Astrocyte of the hippocampus (primary cell): Measurements from ENCODE around the gene IL1R1.

Experiments used
- DNase-seq: peaks from one replicate; pipeline ENCODE4 v3.0.0; 2011; ENCODE audit warnings: low read depth, low spot score

IL1R1 gene

DNA sequence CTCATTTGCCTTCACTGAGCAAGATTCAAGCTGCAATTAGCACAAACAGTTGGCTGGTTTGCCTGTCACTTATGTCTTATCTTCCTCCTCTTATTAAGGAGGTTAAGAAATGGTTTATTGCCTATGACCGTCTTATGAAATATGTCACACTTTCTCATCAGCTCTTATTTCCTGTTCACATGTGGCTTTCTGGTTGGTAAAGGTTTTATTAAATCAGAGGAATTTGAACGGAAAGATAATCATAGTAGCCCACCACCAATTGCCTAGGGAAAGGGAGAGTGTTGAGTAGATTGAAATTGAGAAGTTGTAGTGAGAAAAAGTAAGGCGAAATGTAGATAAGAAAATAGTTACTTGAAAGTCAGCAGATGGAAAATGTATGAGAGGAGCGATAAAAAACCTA, 4.2 kb upstream of the IL1R1 start:
- DNase-seq, result no peak

DNA sequence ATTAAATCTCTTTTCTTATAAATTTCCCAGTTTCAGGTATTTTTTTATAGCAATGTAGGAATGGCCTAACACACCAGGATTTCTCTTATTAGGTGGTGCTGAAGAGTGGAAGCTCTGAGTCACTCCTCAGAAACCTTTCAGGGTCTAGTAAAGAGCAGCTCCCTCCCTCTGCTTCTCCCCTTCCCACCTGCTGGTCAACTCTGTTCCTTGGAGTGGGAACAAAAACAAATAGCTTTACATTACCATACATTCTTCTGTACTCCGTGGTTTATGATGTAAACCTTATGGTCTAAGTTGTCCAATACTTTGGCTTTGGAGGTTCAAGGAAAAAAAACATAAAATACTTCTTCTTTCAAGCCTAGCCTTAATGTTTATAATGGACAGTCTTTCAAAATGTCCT, 2.7 kb upstream of the IL1R1 start:
- no peak for DNase-seq

DNA sequence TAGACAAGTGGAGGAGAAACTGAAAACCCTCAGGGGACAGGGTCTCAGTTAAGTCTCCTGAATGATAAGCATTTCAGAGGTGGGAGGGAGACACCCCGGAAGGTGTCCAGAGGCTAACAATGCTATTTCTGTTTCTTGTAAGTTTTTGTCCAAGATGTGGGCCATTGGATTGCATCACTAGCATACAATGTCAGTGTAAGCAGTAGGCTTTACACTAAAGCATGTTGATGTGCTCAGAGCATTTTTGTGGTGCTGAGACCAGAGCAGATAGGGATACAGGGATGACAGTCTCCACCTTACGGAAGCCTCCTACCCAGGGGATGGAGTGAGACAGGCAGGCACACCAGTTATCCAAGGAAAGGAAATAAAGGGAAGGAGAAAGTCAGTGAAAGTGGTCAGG, 2.2 kb upstream of the IL1R1 start:
- DNase-seq, result no peak

DNA sequence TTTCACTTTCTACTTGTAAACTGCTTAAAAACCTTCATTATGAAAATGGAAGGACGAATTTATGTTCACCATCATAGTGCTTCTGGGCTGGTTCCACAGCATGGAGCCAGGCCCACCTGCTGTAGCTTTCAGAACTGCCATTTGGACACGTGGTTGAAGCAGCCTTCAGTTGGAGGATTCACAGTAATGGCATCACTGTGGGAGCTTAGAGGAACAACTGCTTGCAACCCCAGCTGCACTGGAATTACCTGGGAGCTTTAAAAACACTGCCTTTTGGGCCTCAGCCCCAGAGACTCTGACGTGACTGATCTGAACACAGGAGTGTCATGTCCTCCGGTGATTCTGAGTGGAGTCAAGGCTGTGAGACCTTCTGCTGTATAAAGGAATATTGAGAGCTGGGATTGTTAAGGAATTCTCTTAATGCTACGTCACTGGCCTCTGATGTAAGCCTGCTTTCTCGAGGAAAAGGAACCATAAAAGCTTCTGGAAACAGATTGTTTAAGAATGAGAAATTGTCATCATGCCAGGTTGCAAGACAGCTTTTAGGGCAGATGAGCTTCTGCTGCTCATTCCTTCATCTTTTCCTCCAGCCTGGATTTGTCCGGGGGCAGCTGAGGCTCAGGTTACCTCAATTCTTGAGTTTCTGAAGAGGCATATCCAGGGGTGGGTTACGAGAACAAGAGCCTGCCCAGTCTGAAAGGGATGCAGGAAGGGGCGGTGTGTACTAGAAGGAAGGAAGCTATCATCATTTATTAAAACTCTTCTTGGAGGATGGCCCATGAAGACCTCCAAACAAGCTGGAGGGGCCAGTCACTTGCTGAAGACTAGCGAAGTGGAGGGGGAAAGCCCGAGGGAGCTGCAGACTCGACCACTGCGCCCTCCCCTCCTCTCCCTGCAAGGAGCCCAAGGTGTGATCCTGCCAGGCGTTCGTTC, 1.3 kb upstream of the IL1R1 start:
- peak; percentile 45 for DNase-seq

DNA sequence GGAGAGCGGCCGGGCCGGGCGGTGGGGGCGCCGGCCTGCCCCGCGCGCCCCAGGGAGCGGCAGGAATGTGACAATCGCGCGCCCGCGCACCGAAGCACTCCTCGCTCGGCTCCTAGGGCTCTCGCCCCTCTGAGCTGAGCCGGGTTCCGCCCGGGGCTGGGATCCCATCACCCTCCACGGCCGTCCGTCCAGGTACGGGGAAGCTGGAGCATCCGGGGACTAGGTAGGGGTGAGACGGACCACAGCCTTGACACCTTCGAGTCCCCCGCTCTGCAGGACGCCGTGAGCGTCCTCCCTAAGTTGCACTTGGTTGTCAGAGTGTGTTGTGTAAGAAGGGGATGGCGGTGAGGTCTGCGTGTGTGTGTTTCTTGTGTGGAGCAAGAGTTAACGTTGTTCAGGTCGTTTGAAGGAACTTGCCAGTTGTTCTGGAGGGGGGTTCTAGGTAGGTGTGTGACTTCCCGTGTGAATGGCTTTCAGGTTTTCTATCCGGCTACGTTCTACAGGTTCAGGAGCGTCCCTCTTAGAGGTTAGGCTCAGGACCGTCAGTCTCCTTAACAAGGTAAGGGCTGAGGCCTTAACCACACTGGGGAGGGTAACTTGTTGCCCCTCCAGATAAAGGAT, 393 bp downstream of the IL1R1 start:
- no peak for DNase-seq

DNA sequence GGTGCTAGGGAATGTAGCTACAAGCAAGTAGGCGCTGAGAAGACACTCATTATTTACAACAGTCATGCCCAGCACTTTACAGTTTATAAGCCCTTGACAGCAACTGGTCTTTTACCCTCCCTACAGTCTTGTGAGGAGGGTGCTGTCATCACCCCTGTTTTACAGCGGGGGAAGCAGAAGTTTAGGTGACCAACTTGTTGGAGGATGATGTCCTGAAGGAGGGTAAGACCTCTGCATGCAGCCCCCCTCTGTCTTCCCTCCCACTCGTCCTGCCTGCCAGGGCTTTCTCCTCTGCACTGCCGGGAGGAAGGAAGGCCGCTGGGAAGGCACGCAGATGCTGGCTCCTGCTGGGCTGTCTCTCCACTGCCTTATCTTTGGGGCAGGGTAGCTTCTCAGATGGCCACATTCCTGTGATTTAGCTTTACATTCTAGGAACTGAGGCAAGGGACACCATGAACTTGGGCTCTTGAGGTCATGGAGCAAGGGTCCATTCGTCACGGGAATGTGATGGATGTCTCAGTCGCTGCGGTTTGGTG, 972 bp downstream of the IL1R1 start:
- DNase-seq, result peak; percentile 50

DNA sequence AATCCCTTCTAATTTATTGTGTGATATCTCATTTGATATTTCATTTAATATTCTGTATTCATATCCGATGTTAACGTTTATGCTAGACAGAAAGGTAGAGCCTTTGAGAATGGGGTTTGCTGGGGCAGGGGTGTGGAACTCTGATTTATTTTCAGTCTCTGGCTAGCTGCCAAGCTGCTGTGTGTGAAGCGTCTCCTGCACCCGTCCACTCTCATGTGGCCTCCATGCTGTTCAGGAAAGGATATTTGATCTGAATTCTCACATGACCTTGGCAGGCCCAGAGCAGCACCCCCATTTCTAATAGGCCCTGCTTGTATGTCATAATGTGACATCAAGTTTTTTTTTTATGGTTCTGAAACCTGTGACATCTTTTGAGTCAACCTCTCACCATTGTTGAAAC, 1.6 kb downstream of the IL1R1 start:
- no peak for DNase-seq

DNA sequence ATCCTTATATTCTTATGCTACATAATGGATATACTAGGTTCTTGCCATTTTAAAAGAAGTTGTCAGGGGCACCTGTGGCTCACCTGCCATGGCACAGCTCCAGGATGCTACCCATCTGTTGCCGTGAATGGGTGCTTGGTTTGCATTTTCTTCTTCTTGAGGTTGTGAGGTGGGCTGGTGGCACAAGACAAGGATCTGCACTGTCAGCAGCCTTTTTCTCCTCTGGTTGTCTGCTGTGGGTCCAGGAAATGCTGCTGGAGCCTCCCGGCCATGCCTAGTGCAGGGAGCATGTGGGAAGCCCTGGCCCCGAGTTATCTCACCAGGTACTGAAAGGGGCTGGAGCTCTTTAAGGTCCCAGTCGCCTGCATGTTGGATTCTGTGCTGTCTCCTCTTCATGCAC, 2.6 kb downstream of the IL1R1 start:
- DNase-seq, result no peak

DNA sequence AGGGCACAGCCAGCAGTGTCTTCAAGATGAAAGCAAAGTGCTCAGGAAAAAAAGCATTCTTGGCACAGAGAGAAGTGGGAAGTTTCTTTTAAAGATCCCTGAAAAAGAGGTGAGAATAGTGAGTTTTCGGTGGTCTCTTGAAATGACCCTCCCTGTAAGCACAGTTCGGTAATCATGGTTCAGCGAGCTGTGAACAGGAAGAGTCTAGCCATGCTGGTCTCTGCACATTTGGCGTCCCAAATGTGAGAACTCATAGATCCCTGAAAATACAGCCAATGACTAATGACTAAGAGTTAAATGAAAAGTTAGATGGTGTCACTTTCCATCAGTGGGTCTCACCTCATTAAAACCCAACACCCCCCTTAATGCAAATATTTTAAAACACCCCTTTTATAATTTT, 3.4 kb downstream of the IL1R1 start:
- DNase-seq, result no peak

DNA sequence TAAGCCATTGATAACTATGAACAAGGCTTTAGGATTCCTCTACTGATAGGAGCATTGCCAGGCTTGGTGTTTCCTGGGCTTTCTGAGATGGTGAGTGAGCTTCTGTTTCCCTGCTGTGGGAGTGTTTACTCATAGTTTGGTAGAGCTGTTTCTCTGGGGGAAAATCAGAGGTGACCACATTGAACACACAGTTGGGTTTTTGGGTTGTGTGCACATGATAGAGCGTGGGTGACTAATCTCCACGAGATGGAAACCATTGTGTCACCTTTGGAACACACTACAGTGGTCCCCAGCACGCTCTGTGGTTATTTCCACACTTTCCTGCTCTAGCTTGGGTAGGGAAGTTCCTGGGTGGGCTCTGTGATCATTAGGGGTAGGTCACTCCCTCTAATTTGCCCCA, 5.4 kb downstream of the IL1R1 start:
- peak; percentile 54 for DNase-seq

DNA sequence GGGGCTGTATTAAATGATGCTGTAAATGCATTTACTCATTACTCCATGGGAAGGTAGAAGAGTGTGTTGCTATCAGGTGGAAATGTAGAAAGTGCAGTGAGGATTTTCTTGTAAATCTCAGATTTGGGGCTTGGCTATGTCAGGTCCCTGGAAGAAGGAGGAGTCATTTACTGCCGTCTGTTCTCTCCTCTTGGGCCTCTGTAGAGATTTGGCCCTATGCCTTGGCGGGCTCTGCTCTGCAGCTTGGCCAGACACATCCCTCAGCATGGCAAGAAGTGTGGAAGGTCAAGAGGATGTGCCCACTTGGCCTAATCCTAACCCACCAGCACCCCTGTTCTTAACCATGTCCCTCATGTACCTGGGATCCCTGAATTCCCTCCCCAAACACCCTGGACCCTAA, 6.7 kb downstream of the IL1R1 start:
- no peak for DNase-seq

DNA sequence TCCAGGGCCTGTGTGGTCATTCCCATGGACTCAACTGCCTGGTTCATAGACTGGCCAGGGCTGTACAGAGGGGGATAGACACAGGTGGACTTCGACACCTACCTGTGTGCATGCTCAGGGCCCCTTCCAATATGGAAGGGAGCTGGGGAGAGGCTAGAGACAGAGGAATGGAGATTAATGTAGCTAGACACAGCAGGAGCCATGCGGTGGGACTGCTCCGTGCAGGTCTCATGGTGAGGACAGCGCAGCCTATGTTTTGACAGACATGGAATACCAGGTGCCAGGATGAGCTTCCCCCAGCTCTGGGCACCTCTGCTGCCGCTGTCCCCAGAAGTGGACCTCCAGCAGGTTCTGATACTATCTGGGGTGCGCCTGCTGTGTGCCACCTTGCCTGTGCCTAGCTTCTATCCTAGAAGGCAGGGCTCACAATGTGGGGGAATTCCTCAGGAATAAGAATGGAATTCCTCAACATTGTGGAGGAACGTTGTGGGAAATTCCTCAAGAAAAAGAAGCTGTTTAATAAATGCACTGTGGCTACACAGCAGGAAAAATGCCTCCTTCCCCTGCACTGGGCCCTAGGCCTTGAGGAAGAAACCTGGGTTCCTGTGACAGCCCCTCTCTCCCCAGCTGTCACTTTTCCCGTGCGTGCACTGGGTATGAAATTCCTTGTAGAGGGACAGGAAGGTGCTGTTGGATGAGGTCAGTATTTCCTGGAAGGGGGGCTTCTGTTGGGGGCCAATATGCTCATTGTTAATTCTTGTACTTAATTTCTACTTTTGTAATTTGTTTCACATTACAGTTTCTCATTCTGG, 7.3 kb downstream of the IL1R1 start:
- DNase-seq, result peak; percentile 68

DNA sequence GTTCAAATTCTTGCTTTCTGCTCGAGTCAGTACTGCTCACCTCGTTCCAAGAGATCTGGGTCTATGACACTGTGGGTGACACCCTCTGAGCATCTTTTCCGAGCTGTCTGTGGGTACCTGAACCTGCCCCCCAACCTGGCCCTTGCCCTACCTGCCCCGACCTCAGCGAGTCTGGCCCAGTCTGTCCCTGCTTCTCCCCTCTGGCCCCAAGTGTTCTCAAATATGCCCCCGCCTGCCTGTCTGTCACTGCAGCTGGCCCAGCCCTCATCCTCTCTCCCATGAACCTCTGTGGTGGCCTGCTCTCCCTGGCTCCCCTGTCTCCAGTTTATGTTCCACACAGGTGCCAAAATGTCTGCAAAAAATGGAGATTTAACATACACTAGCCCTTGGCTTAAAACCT, 11.8 kb downstream of the IL1R1 start:
- no peak for DNase-seq

DNA sequence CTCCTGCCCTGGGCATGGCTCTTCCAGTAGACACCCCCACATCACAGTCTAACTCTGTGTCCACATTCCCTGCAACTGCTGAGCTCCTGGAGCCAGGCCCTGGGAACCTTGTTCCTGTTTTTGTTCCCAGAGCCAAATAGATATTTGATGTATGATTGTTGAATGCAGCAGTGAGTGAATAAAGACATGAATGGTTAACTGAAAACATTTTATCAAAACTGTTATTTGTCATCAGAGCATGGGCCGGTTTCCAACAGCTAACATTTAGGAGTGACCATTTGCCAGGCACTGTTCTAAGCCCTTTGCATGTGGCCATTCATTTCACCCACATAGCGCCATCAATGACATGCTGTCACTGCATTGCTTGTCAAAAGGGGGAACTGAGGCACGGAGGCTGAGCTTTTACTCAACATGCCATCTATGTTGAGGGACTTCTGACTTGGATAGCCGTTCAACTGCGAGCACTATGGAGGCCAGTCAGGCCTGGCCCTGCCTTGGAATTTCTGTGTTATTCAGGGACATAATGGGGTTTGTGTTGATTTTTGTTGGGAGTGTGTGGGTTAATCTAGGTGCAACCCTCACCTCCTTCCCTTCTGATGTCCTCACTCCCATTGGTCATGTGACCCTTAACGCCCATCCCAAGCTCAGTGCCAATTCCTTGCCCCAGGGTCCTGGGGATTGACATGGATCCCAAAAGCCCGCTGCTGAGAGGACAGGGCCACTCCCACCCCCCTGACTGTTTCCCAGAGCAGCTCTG, 12.6 kb downstream of the IL1R1 start:
- DNase-seq, result no peak

DNA sequence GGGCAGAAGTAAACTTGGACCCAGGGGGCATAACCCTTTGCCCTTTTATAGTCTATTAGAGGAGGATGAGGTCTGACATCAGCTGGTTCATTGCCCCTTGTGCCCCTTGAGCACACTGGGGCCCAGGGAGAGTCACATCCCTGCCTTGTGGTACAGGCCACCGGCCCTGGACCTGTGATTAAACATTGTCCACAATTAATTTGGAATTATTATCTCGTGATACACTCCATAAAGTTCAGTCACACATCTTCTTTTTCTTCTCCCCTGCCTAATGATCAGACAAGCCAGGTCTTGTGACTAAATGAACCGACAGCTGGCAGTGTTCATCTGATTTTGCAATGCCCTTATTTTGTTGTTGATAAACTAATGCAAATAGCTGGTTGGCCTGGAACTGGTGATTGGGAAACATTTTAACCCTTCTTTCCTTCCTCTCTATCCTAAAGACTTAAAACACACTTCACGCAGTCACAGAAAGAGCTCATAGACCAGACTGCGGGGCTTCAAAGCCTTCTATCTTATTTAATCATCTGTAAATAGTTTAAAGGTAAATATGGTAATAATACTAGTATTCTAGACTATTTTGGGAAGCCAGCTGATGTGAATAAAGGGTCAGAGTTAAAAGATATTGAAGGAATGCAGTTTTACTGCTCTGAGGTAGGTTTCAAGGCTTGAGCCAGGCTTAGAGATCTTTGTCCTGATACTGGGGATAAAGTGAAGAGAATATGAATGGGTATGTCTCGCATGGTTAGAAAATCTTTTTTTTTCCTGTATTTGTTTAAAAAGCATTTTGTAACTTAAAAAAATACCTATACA, 13.4 kb downstream of the IL1R1 start:
- DNase-seq, result no peak

DNA sequence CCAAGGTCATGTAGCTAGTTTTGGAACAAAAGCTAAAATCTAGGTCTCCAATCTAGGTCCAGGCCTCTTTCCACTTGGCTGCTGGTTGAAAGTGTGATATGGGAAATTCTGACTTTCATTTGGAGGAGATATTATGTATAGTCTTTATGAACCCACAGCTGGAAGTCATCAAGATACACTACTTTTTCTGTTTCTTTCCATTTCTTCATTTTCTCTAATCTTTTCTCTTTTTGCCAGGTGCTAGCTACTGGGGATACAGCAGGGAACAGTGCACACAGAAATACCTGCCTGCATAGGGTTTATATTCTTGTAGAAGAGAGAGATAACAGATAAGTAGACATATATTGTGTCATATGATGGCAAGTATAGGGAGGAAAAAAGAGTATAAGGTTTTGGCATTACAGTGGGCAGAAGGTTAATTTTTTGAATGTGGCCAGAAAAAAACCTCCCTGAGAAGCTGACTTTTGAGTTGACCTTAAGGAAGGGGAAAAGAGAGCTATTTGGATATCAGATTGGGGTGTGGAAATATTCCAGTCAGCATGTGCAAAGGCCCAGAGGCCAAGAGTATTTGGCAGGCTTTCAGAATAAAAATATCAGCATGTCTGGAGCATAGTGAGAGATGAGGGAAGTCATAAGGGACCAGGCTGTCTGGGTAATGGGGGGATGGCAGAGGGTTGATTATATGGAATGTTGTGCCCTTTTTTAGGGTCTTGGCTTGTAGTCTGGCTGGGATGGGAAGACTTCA, 15.6 kb downstream of the IL1R1 start:
- DNase-seq, result no peak

DNA sequence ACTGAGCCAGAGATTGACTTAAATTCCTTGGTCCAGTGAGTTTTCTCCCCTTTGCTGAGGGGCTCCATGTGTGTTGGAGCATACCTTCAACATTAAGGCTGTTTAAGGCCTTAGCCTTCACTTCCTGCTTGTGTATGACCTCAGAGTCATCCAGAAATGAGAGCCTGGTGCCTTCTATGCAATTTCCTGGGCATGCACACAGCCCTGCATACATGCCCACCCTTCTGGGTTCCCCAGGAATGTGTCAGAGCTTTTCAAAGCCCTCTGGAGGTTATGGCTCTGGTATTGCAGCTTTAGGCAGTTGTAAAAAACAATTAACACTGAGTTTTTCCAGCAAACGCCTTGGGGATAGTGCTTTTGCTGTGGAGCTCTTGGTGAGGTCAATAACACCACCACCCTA, 16.7 kb downstream of the IL1R1 start:
- DNase-seq, result peak; percentile 41

DNA sequence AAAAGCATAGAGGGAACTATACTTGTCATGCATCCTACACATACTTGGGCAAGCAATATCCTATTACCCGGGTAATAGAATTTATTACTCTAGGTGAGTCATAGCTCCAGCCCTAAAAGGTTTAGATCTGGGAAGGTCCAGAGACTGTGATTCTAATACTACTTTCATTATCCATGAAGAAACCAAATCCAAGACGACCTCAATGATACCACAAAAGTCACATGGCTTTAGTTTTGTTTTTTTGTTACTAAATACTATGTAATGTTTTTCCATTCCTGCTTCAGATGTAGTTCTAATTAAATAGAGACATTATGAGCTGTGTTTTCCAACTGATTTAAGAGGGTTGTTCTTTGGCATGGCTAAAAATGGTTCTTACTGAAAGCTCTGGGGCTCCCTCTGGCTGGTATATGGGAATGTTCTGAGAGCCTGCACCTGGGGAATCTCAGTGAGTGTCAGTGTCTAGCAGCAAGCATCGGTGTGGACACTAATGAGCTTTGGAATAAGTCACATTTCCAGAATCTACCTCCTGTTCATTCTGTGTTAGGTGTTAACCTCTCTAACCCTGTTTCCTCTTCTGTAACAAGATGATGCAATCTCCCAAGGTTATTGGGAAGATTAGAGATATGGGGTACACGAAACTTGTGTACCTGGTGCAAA, 23.8 kb downstream of the IL1R1 start:
- peak; percentile 73 for DNase-seq

DNA sequence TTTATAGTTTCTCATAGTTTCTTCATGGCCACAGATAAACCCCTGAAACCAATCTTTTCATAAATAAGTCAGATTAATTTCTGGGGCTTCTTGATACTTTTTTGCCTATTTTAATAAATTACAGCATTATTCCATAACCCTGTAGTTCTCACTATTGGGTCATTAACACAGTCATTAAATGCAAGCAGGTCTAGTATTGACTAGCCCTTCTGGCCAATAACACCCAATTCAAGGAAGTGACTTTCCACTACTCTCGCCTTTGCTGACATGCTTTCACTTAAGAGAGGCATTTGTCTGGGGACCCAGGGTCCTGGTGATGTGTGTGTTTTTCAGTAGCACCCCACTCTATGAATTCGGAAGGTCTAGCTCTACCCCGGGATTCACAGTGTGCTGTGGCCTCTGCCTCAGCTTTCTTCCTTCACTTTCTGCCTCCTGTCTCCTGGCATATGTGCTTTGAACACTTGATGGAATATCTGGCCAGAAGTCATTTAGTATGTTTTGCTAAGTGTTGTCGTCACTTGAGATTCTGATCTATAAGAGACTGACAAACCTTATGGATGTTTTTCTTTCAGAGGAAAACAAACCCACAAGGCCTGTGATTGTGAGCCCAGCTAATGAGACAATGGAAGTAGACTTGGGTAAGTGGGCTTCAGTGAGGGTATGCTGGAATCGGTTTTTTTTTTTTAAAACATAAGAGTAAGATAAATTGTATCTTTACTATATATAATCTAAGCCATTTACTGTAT, 25.7 kb downstream of the IL1R1 start:
- no peak for DNase-seq
